ENCODE data around the gene DOK7.

The DOK7 gene

GRCh38 chr4:3471886-3472285, 8.8 kb downstream of the DOK7 start:
- TF ChIP-seq FOXP2 (optimal IDR thresholded peaks at IDR 0.05; ENCODE audit: borderline replicate concordance, extremely low read depth, extremely low read length, insufficient read depth) (no peak), TAF1 (IDR thresholded peaks at IDR 0.05; ENCODE audit: borderline replicate concordance, insufficient read depth, low read length) (no peak), SIN3A (IDR thresholded peaks at IDR 0.05; ENCODE audit: borderline replicate concordance, insufficient read depth, low read length) (no peak), REST (IDR thresholded peaks at IDR 0.05; ENCODE audit: insufficient read depth in 1 of 2, low read depth in 2 of 2, low read length in 2 of 2) (no peak), POLR2AphosphoS5 (IDR thresholded peaks at IDR 0.05; ENCODE audit: low read depth, low read length) (no peak)

- no peak for TF ChIP-seq REST (IDR thresholded peaks at IDR 0.05; ENCODE audit: insufficient read depth in 1 of 2, low read depth in 2 of 2, low read length in 2 of 2)
- TF ChIP-seq TAF1 (IDR thresholded peaks at IDR 0.05; ENCODE audit: borderline replicate concordance, insufficient read depth, low read length), result no peak
- TF ChIP-seq POLR2AphosphoS5 (IDR thresholded peaks at IDR 0.05; ENCODE audit: low read depth, low read length), result no peak
Observed at GRCh38 chr4:3472411-3473141, 9.5 kb downstream of the DOK7 start.

DNA sequence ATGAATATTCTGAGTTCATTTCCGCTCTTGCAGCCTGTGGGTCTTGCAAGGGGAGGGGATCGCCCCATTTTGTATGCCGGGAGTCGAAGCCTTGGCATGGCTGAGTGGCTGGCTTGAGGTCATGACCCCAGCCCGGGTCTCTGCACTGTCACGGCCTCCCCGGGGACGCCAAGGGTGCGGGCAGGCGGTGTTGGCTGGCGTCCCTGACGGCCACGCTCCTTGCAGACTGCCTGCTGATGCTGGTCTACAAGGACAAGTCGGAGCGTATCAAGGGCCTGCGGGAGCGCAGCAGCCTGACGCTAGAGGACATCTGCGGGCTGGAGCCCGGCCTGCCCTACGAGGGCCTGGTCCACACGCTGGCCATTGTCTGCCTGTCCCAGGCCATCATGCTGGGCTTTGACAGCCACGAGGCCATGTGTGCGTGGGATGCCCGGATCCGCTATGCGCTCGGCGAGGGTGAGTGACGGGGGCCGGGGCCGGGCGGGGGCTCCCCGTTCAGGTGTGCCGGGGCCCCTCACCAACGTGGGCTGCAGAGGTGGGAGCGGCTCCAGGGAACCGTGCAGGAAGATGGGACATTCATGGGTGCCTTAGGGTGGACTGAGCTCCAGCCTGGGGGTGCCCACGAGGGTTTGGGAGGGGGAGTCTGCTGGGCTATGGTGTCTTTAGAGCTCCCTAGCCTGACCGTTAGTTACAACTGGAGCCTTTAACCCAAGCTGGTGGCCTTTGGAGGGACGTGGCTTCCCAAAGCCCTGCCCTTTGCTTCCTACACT, 10.3 kb downstream of the DOK7 start:
- no peak for TF ChIP-seq POLR2AphosphoS5 (IDR thresholded peaks at IDR 0.05; ENCODE audit: low read depth, low read length)
- no peak for TF ChIP-seq SIN3A (IDR thresholded peaks at IDR 0.05; ENCODE audit: borderline replicate concordance, insufficient read depth, low read length)
- TF ChIP-seq FOXP2 (optimal IDR thresholded peaks at IDR 0.05; ENCODE audit: borderline replicate concordance, extremely low read depth, extremely low read length, insufficient read depth), result no peak
- no peak for TF ChIP-seq TAF1 (IDR thresholded peaks at IDR 0.05; ENCODE audit: borderline replicate concordance, insufficient read depth, low read length)
- no peak for TF ChIP-seq REST (IDR thresholded peaks at IDR 0.05; ENCODE audit: insufficient read depth in 1 of 2, low read depth in 2 of 2, low read length in 2 of 2)

GRCh38 chr4:3473996-3474765, 11.1 kb downstream of the DOK7 start:
- no peak for TF ChIP-seq TAF1 (IDR thresholded peaks at IDR 0.05; ENCODE audit: borderline replicate concordance, insufficient read depth, low read length)

- TF ChIP-seq FOXP2 (optimal IDR thresholded peaks at IDR 0.05; ENCODE audit: borderline replicate concordance, extremely low read depth, extremely low read length, insufficient read depth), result no peak
- TF ChIP-seq SIN3A (IDR thresholded peaks at IDR 0.05; ENCODE audit: borderline replicate concordance, insufficient read depth, low read length), result no peak
- TF ChIP-seq POLR2AphosphoS5 (IDR thresholded peaks at IDR 0.05; ENCODE audit: low read depth, low read length), result no peak
- TF ChIP-seq REST (IDR thresholded peaks at IDR 0.05; ENCODE audit: insufficient read depth in 1 of 2, low read depth in 2 of 2, low read length in 2 of 2), result no peak
- no peak for TF ChIP-seq TAF1 (IDR thresholded peaks at IDR 0.05; ENCODE audit: borderline replicate concordance, insufficient read depth, low read length)
Observed at GRCh38 chr4:3475041-3475712, 12.1 kb downstream of the DOK7 start.
